Stimulated activated CD8-positive, alpha-beta memory T cell treated with anti-CD3 and anti-CD28 coated beads, Interleukin-12 subunit alpha, Interleukin-12 subunit beta, amount 100 ng/mL, for 24 hours (primary cell): ENCODE results near the gene STK24.
"Not testable (repeated sequence)": the region's sequence is repeated elsewhere in the genome, so short reads cannot be mapped to it uniquely, and the experiment has no call there.

ENCODE experiments used
- DNase-seq: peaks from one replicate; pipeline ENCODE4 v3.0.0-alpha.2; 2020; ENCODE audit errors: extremely low read depth

STK24 gene

DNA sequence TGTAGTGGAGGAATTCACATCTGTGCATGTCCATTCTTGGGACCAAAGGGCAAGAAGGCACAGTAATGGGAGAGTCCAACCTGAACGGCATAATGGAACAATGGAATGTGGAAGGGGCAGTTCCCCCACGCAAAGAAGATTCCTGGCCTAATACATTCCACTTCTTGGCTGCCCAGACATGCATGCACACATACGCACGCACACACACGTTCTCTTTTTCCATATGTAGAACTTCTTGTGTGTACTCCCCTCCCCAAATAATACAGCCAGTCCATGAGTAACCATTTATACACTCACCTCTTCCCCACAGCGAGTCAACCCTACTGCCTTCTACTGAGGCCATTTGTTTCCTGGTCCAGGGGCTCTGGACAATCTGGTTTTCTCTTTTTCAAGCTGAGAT, 6.0 kb upstream of the STK24 start:
- DNase-seq = no peak

DNA sequence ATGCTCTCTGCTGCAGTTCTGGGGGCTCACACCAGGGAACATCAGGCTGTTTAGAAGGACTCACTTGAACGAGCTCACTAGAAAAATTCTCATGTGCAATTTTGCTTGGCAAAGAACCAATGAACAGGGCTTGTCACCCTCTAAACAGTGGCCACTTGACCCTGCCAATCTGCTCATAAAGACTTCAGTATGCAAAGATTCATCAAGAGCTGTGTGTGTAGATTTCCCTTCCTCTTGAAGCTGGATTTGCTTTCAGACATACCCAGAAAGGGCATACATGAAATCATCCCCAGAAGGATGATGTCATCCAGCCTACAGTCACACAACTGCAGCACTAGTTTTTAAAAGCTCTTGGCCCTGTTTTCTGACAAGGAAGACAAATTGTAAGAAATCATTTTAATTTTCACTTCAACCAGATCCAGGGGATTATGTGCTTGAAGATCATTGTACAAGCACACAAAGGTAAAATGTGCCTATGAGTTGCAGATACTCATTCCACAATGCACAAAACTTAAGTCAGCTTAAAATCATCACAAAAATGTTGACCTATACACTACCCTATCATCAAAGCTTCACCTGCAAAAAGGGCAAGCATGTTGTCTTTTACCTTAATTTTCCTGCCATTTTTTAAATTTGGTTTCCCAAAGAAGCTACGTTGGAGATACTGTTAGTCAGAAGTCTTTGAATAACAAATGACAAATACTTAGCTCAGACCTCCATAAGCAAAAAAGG, 5.2 kb upstream of the STK24 start:
- no peak for DNase-seq

- no peak for DNase-seq
Observed at GRCh38 chr13:98581381-98581780, 4.5 kb upstream of the STK24 start.

GRCh38 chr13:98580420-98580819, 3.5 kb upstream of the STK24 start:
- no peak for DNase-seq

- DNase-seq = no peak
Observed at GRCh38 chr13:98577836-98578285, 954 bp upstream of the STK24 start.

DNA sequence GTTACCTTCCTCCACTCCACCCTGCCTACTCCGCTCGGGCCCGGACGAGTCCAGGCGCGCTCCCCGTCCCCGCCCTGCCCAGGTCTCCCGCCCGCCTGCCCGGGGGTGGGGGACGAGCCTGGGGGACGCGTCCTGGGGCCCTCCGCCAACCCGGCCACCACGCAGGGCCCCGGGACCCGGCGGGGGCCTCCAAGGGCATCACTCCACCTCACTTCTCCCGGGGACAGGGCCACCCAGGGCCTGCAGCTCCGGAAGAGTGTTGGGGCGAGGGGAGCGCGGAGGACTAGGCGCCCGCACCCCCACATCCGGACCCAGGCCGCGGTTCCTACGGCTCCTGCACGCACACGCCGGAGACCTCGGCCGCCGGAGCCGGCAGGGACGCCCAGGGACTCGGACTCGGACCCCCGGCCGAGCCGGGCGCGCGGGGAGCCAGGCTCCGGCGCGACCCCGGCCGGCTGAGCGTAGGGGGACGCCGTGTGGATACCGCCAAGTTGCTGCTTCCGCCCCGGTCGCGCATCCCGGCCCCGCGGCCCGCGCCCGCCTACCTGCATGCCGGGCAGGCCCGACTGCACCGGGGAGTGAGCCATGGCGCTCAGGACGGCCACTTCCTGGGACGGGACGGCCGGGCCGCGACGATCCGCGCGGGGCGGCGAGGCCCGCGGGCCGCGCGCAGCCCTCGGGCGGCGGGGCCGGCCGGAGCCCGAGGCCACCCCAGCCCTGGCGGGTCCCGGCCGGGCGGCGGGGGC, 534 bp downstream of the STK24 start:
- no peak for DNase-seq

- no peak for DNase-seq
Observed at GRCh38 chr13:98575904-98576199, 1.1 kb downstream of the STK24 start.

DNA sequence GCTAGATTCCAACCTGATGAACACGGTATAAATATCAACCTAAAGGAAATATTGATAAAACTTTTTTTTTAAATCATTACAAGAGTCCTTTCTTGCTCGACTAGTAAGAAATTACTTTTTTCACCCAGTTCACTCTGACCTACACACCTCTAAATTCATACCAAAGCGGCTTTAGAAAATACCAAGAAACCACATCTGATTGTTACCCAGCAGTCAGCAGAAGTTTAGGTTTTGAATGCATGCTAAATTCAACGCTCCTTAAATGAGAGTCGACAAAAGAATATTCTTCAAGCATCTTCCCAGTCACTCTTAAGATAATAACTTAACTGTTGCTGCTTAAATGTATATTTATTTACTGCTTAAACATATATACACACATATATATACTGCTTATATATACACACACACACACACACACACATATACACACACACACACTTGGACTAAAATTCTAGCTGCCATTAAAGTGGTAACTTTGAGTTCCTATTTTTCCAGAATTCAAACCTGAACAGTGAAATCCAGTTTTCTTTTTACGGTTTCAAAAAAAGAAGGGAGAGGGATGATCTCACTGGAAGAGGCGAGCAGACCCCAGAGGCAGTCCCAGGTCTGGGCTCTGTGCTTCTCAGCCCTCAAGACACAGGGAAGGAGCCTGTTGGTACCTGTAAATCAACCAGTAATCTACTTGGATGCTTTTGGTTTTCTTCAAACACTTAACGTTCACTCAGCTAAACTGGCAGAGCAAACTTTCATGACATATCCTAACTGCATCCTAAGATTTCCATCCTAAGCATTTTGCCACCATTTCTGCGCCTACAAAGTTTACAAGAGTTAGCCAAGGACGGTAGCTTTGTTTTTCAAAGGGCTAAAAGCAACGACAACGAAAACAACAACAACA, 1.7 kb downstream of the STK24 start:
- no peak for DNase-seq

DNA sequence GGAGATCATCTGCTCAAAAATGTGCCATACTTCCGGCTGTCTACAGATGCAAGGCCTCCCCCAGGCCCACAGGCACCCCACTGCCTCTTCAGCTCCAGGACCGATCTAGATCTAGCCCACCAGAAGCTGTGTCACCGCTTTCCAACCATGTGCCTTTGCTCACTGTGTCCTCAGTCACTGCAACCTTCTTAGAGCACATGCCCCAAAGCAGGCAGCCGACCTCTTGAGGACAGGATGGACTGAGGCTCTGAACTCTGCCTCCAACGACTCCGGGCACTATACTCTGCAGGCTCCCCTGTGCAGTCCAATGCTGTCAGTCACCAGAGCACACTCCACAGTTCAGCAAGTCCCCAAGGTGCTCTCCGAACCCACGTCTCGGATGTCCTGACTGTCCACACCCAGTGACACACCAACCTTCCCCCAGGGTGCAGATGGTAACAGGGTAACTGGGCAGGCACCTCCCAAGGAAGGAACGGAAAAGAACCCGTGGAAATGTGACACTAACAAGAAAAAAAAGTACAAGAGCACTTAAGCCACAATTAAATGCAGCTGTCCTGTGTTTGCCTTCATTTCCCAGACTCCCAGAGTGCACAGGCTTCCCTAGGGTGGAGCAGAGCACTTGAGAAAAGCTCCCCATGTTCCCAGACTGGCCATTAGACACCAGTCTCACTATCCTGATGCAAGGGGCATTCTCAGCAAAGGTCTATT, 4.8 kb downstream of the STK24 start:
- DNase-seq = no peak

- no peak for DNase-seq
Observed at GRCh38 chr13:98570929-98571372, 6.0 kb downstream of the STK24 start.

DNA sequence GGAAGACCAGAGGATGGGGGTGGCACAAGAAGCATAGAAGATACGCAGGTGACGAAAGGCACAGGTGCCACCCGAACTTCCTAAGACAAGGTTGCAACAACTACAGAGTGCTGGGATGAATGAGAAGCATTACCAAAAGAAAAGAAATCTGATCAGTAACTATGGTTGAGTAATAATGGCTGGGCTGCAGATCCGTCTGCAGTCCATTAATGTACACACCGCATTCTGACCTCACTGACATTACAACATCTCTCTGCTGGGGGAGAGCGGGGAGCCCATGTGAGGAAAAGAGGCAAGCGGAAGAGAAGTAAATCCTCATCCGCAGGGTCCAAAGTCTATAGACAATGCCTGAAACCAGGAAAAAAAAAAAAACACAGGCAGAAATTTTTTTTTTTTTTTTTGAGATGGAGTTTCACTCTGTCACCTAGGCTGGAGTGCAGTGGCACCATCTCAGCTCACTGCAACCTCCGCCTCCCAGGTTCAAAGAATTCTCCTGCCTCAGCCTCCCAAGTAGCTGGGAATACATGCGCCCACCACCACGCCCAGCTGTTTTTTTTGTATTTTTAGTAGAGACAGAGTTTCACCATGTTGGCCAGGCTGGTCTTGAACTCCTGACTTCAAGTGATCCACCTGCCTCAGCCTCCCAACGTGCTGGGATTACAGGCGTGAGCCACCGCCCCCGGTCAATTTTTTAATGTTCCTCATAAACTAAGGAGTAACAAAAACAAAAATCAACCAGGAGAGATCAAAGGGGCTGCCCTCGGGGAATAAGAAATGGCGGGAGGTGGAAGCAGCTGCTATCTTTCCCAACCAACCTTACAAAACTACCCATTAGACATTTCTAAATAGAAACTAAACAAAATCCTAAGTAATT, 7.2 kb downstream of the STK24 start:
- DNase-seq = not testable (repeated sequence)

DNA sequence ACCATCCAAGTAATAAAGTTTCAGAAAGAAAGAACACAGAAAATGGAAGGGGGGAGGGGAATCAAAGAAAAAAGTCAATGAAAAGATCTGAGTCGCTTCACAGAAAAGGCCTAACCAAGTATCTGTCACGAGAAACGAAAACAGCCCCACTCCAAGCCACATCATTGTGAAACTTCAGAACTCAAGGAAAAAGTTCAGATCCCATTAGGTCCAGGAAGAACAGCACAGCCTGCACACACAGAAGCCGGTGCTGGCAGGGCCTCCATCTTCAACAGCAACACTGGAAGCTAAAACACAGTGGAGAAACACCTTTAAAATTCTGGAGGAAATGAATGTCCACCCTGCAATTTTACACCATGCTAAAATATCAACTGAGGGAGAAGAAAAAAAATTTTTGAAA, 8.0 kb downstream of the STK24 start:
- DNase-seq = no peak

- no peak for DNase-seq
Observed at GRCh38 chr13:98567140-98567539, 9.8 kb downstream of the STK24 start.

GRCh38 chr13:98565726-98566565, 11.0 kb downstream of the STK24 start:
- no peak for DNase-seq

- no peak for DNase-seq
Observed at GRCh38 chr13:98564204-98564603, 12.7 kb downstream of the STK24 start.

DNA sequence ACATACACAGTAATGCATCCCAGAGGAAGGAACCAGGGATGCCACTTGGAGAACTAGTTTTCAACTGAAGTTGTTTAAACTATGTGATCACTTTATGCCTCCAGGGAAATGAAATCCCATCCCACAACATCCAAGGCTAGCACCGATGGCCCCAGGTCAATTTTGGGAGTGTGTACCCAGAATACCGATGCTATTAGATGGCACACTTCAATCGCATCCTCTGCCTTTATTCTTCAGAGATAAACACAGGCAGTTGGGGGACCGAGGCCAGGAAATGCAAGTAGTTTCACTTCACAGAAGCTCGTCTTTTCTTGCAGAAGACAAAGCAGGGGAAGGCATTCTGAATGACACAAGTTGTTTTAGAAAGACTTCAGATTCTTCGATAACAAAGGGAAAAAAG, 13.8 kb downstream of the STK24 start:
- DNase-seq = no peak

GRCh38 chr13:98559169-98559568, 17.7 kb downstream of the STK24 start:
- no peak for DNase-seq

DNA sequence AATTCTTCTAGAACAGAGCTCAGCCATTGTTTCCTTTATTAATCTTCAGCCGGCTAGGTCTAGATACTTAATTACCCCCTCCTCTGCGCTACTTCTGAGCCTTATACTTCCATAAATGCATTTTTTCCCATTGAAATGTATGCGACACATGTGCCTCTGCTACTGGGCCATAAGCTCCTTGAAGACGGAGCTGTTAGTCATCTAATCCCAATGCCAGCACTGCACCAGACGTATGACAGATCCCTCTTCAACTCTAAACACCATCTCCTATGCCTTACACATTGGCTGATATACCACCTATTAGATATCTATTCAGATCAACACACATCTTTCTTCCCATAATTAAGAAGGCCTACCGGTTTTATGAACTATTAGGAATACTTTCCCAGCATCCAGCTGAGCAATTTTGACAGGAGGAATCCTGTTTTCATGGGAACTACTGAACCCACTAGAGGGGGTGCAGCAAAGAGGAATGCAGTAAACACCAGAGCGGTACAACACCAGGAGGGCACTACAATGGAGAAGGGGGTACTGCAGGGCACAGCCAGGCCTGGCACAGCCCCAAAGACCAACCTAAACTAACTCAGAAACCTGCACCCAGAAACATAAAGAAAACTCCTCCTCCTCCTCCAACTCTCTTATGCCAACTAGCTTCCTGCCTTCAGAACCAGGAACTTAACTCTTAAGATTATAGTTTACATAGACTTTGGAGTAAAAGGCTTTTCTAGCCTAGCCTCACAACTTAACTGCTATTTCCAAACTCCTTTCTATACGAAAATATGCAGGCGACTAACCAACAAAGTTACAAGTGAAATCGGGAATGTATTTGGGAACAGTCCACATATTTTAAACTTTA, 18.7 kb downstream of the STK24 start:
- no peak for DNase-seq
